ENCODE data around the gene ELP1.
A peak's percentile ranks its signal among the peaks of the same experiment; 100 is the strongest.
"Not testable (repeated sequence)": the region's sequence is repeated elsewhere in the genome, so short reads cannot be mapped to it uniquely, and the experiment has no call there.

ELP1 gene

DNA sequence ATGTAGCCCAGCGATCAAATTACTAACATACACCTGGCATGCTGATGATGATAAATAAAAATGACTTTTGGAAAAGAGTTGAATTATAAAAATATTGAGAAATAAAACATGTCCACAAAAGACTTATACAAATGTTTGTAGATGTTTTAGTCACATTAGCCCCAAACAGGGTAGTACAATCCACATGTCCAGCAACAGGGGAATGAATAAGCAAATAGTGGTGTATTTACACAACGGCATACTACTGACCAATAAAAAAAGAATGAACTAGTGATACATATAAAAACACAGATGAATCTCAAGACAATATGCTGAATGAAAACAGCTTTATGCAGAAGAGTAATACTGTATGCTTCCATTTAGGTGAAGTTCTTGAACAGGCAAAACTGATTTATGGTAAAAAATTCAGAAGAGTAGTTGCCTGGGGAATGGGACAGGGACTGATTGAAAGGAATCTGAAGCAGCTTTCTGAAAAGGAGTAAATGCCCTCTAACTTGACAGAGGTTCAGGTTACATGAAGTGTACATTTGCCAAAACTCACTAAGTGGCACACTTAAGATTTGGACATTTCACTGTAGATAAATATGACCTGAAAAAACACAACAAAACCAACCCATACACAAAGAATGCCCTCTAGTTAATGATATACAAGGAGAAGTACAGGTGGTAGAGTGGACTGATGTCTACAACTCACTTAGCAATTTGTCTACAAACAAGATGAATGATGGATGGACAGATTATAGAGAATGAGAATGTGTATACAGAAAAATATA lies 36.4 kb downstream of the ELP1 start:
- H3K4me3 ChIP-seq (ENCODE audit: low read length), result no peak overlapping the region
- TF ChIP-seq, protein P1, sequence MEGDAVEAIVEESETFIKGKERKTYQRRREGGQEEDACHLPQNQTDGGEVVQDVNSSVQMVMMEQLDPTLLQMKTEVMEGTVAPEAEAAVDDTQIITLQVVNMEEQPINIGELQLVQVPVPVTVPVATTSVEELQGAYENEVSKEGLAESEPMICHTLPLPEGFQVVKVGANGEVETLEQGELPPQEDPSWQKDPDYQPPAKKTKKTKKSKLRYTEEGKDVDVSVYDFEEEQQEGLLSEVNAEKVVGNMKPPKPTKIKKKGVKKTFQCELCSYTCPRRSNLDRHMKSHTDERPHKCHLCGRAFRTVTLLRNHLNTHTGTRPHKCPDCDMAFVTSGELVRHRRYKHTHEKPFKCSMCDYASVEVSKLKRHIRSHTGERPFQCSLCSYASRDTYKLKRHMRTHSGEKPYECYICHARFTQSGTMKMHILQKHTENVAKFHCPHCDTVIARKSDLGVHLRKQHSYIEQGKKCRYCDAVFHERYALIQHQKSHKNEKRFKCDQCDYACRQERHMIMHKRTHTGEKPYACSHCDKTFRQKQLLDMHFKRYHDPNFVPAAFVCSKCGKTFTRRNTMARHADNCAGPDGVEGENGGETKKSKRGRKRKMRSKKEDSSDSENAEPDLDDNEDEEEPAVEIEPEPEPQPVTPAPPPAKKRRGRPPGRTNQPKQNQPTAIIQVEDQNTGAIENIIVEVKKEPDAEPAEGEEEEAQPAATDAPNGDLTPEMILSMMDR (IDR thresholded peaks at IDR 0.05; ENCODE audit: insufficient read depth, low read depth, low read length, missing control alignments), result no peak
- no peak for DNase-seq (ENCODE audit: low read depth)

DNA sequence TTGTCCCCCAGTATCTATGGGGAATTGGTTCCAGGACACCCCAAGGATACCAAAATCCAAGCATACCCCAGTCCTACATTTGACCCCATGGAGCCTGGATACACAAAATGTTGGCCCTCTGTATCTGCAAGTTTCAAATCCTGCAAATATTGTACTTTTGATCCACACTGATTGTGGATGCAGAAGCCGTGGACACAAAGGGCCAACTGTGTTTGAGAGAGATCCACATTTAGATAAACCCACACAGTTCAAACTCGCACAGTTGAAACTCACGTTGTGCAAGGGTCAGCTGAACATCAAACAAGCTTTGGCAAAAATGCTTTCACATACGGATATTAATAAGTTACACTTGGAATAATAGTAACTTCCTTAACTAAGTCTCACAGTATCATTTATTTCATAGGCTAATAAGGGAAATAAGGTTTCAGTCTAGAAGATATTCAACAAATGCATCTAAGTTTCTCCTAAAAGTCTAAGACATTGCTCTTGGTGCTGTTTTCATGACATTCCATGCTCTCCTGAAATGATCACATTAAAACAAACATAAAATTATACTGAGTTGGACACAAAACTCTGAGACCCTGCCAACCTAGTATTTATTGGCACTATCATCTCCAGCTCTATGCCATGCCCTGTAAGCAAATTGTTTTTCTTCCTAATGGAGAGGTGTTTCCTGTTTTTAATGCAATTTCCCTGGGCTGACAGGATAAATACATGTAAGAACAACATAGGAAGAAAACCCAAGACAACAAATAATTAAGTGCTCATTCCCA lies 39.5 kb downstream of the ELP1 start:
- H3K4me3 ChIP-seq (ENCODE audit: low read length), result no peak overlapping the region
- no peak for DNase-seq (ENCODE audit: low read depth)
- TF ChIP-seq, protein P1 (IDR thresholded peaks at IDR 0.05; ENCODE audit: insufficient read depth, low read depth, low read length, missing control alignments), result no peak

DNA sequence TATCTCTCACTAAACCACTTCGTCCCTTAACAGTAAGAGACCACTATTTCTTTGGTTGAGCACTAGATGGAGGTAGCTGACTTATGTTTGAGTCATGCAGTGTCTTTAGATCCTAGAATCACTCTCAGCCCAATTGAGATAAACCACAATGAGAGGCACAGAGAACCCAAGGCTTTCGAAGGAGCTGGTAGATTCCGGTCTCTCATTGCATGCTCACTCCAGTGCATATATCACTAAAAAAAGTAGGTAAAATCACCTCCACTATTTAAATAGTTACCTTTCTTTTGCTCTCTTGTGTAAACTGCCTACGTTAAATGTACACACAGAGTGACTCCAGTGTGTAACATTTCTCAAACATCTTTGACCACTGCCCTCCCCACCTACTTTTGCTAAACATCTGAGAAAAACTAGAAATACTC lies 44.3 kb downstream of the ELP1 start:
- TF ChIP-seq, protein P1 (IDR thresholded peaks at IDR 0.05; ENCODE audit: insufficient read depth, low read depth, low read length, missing control alignments), result no peak
- DNase-seq (ENCODE audit: low read depth), result no peak
- H3K4me3 ChIP-seq (ENCODE audit: low read length), result no peak overlapping the region

DNA sequence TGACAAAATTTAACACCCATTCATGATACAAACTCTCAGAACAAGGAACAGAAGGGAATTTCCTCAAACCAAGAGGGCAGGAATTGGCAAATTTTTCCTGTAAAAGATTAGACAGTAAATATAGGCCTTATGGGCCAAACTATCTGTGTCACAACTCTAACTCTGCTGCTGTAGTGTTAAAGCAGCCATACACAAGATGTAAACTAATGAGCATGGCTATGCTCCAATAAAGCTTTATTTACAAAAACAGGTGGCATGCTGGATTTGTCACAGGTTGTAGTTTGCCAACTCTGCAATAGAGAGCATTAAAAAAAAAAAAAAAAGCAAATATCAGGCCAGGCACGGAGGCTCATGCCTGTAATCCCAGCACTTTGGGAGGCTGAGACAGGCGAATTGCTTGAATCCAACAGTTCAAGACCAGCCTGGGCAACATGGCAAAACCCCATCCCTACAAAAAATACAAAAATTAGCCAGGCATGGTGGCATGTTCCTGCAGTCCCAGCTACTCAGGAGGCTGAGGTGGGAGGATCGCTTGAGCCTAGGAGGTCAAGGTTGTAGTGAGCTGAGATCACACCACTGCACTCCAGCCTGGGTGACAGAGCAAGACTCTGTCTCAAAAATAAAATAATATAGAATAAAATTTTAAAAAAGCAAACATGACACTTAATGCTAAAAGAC lies 47.2 kb downstream of the ELP1 start:
- peak; percentile 5 for DNase-seq (ENCODE audit: low read depth)
- not testable (repeated sequence) for H3K4me3 ChIP-seq (ENCODE audit: low read length)

DNA sequence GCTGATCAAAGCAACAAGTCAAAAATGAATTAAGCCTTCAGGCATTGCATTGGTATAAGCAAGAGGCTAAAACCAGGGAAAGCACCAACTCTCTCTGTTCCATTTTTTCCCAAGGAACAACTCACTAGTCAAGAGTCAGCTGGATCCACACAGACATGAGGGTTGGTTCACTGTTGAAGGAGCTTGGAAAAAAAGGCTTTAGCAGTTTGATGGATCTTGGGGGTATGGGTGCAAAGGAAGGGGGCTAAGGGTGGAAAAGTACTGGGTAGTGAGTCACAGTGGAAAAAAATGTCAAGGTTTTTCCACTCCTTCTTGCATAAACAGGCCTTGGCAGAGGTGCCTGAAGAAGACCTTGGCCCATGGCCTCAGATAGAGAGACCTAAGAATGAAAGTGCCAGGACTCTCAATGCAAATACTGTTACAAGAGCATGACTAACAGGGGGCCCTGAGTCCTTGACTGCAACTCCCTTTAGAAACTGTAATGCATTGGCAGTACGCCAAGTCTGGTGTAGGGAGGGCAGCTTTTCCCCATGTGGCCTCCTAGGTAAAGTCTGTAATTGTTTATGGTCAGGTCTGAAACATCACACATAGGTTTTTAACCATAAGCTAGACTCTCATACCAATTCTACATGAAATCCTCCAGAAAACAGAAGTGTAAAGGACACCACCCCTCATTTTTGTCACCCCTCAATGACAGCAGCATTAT lies 48.1 kb downstream of the ELP1 start:
- TF ChIP-seq, protein P1 (IDR thresholded peaks at IDR 0.05; ENCODE audit: insufficient read depth, low read depth, low read length, missing control alignments), result no peak
- H3K4me3 ChIP-seq (ENCODE audit: low read length), result no peak overlapping the region
- DNase-seq (ENCODE audit: low read depth), result peak; percentile 91

DNA sequence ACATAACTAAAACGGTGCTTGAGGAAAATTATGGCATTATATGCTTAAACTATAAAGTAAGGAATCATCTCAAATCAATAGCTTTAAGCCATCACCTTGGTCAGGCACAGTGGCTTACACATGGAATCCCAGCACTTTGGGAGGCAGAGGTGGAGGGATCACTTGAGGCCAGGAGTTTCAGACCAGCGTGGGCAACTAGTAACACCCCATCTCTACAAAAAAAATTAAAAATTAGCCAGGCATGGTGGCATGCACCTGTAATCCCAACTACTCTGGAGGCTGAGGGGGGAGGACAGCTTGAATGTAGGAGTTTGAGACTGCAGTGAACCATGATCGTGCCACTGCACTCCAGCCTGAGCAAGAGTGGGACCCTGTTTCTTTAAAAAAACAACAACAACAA lies 49.2 kb downstream of the ELP1 start:
- TF ChIP-seq, protein P1 (IDR thresholded peaks at IDR 0.05; ENCODE audit: insufficient read depth, low read depth, low read length, missing control alignments), result no peak
- DNase-seq (ENCODE audit: low read depth), result no peak
- H3K4me3 ChIP-seq (ENCODE audit: low read length), result no peak overlapping the region

DNA sequence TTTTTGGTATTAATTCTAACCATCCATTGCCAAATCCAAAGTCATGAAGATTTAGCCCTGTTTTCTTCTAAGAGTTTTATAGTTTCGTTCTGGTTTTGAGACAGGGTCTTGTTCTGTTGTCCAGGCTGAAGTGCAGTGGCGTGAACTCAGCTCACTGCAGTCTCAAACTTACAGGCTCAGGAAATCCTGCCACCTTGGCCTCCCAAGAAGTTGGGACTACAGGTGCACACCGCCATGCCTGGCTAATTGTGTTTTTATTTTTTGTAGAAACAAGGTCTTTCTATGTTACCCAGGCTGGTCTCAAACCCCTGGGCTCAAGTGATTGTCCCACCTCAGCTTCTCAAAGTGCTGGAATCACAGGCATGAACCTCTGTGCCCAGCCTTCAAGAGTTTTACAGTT lies 50.8 kb downstream of the ELP1 start:
- no peak overlapping the region for H3K4me3 ChIP-seq (ENCODE audit: low read length)
- no peak for DNase-seq (ENCODE audit: low read depth)
- TF ChIP-seq, protein P1 (IDR thresholded peaks at IDR 0.05; ENCODE audit: insufficient read depth, low read depth, low read length, missing control alignments), result no peak

Data from epithelial cell of esophagus (primary cell).